ENCODE measurements around the gene CALML3. TPM values are rescaled to one million over a fixed set of nuclear protein-coding genes. Genes with fewer than 3 reads are reported as not detected.
"Not testable (repeated sequence)": the region's sequence is repeated elsewhere in the genome, so short reads cannot be mapped to it uniquely, and the experiment has no call there.

The CALML3 gene
- total RNA-seq, 1 donor from 2014 or later: not detected

- peaks cover 35% of the 10 kb centered on the region for H3K4me1 Mint-ChIP-seq (ENCODE audit: unreplicated experiment)
- H3K9me3 Mint-ChIP-seq: no peaks in the 10 kb centered on the region
- peaks cover 2% of the 10 kb centered on the region for H3K27me3 Mint-ChIP-seq
- H3K36me3 Mint-ChIP-seq: no peaks in the 10 kb centered on the region
- no peak overlapping the region for H3K27ac Mint-ChIP-seq
- no peak for TF ChIP-seq CTCF (conservative IDR thresholded peaks at IDR 0.05)
- H3K4me3 Mint-ChIP-seq: no peak overlapping the region
- DNase-seq (ENCODE audit: extremely low spot score, unreplicated experiment): no peak
These were observed 31.8 kb downstream of the CALML3 start for GRCh38 chr10:5556576-5556975.

GRCh38 chr10:5557040-5557721, 32.4 kb downstream of the CALML3 start:
- no peak for TF ChIP-seq CTCF (conservative IDR thresholded peaks at IDR 0.05)
- H3K9me3 Mint-ChIP-seq: no peaks in the 10 kb centered on the region
- peaks cover 35% of the 10 kb centered on the region for H3K4me1 Mint-ChIP-seq (ENCODE audit: unreplicated experiment)
- no peaks in the 10 kb centered on the region for H3K36me3 Mint-ChIP-seq
- no peak for DNase-seq (ENCODE audit: extremely low spot score, unreplicated experiment)
- H3K4me3 Mint-ChIP-seq: no peak overlapping the region
- peaks cover 2% of the 10 kb centered on the region for H3K27me3 Mint-ChIP-seq
- no peak overlapping the region for H3K27ac Mint-ChIP-seq

- Mint-ChIP-seq H3K4me1 (ENCODE audit: unreplicated experiment) (peaks cover 32% of the 10 kb centered on the region), H3K27ac (no peak overlapping the region), H3K27me3 (peaks cover 2% of the 10 kb centered on the region), H3K36me3 (no peaks in the 10 kb centered on the region), H3K9me3 (no peaks in the 10 kb centered on the region), H3K4me3 (no peak overlapping the region)
- DNase-seq (ENCODE audit: extremely low spot score, unreplicated experiment): no peak
- TF ChIP-seq CTCF (conservative IDR thresholded peaks at IDR 0.05): no peak
These were observed 33.3 kb downstream of the CALML3 start for GRCh38 chr10:5557799-5558771.

GRCh38 chr10:5559022-5559421, 34.3 kb downstream of the CALML3 start:
- H3K4me1 Mint-ChIP-seq (ENCODE audit: unreplicated experiment): peaks cover 34% of the 10 kb centered on the region
- H3K9me3 Mint-ChIP-seq; H3K27me3 Mint-ChIP-seq; H3K27ac Mint-ChIP-seq; H3K4me3 Mint-ChIP-seq; DNase-seq (ENCODE audit: extremely low spot score, unreplicated experiment); H3K36me3 Mint-ChIP-seq: not testable (repeated sequence)

GRCh38 chr10:5559642-5560141, 34.9 kb downstream of the CALML3 start:
- DNase-seq (ENCODE audit: extremely low spot score, unreplicated experiment): no peak
- Mint-ChIP-seq H3K4me3 (peak overlapping the region; percentile 40), H3K9me3 (no peaks in the 10 kb centered on the region), H3K27ac (peak overlapping the region; percentile 73), H3K4me1 (ENCODE audit: unreplicated experiment) (peaks cover 36% of the 10 kb centered on the region), H3K27me3 (peaks cover under 1% of the 10 kb centered on the region), H3K36me3 (no peaks in the 10 kb centered on the region)
- no peak for TF ChIP-seq CTCF (conservative IDR thresholded peaks at IDR 0.05)
